Spinal cord (tissue), 10 donors: Measurements from ENCODE around the gene SGF29. TPM values are rescaled to one million over a fixed set of nuclear protein-coding genes. Genes with fewer than 3 reads are reported as not detected.
"Not testable (repeated sequence)": the region's sequence is repeated elsewhere in the genome, so short reads cannot be mapped to it uniquely, and the experiment has no call there.

ENCODE experiments used
- DNase-seq, 6 donors: peaks; one replicate each; pipeline versions ENCODE4 v3.0.0 to v3.0.0-alpha.2; 2013 to 2015; ENCODE audit warnings: low spot score in 6 of 6, low read depth in 4 of 6
- H3K27ac ChIP-seq: one replicate; pipeline ENCODE4 v1.5.1; 2013; ENCODE audit warnings: low read depth, low read length, control low read depth
- H3K27me3 ChIP-seq: one replicate; pipeline ENCODE4 v1.6.1; 2013; ENCODE audit warnings: low read length; ENCODE audit not compliant: control insufficient read depth, insufficient read depth
- H3K36me3 ChIP-seq: one replicate; pipeline ENCODE4 v1.6.1; 2013; ENCODE audit warnings: low read length; ENCODE audit not compliant: control insufficient read depth, insufficient read depth
- H3K4me1 ChIP-seq: one replicate; pipeline ENCODE4 v1.6.1; 2013; ENCODE audit warnings: low read length; ENCODE audit not compliant: control insufficient read depth, insufficient read depth
- H3K4me3 ChIP-seq: one replicate; pipeline ENCODE4 v1.5.1; 2013; ENCODE audit warnings: low read depth, low read length, control low read depth
- H3K9me3 ChIP-seq: one replicate; pipeline ENCODE4 v1.6.1; 2013; ENCODE audit warnings: low read length; ENCODE audit not compliant: control insufficient read depth, insufficient read depth
- WGBS: methylation state at CpG from one replicate; pipeline ENCODE4 v1.1.5; 2013; ENCODE audit warnings: missing lambda C conversion rate; ENCODE audit not compliant: insufficient coverage; 5-methylcytosine and 5-hydroxymethylcytosine counted together
- polyA plus RNA-seq, 2 donors: library from polyadenylated mRNA; unstranded; fragments of 120-200 nt; gene quantifications; one replicate each; pipeline ENCODE4 v1.2.1, GENCODE V29; 2013; ENCODE audit not compliant: insufficient read length in 2 of 2
- total RNA-seq, 2 donors: library from RNA; depleted of rRNA in 1 of 2; stranded (reverse); fragments of 120-200 nt in 1 of 2; fragments of >200 nt in 1 of 2; gene quantifications; one replicate each; pipeline versions ENCODE4 v1.2.3 to v1.2.4, GENCODE V29; 2013 to 2014
- donor health status: healthy.

Gene SGF29
- total and polyA plus RNA-seq, 4 donors = 8.6 to 29.6 (median 25.5) TPM

GRCh38 chr16:28521436-28521835 lies 32.3 kb upstream of the SGF29 start:
- no peak overlapping the region for H3K27ac ChIP-seq
- no peaks in the 10 kb centered on the region for H3K9me3 ChIP-seq
- H3K4me1 ChIP-seq = no peaks in the 10 kb centered on the region
- no peak overlapping the region for H3K4me3 ChIP-seq
- no peaks in the 10 kb centered on the region for H3K36me3 ChIP-seq
- no peaks in the 10 kb centered on the region for H3K27me3 ChIP-seq
- DNase-seq = no peak
- WGBS = 80% methylated on average over 6 of the region's 6 CpGs

- Histone ChIP-seq H3K9me3 (no peaks in the 10 kb centered on the region), H3K4me3 (no peak overlapping the region), H3K36me3 (no peaks in the 10 kb centered on the region), H3K4me1 (no peaks in the 10 kb centered on the region), H3K27me3 (no peaks in the 10 kb centered on the region), H3K27ac (no peak overlapping the region)
- no peak for DNase-seq
- WGBS = 83% methylated on average over 11 of the region's 11 CpGs
Observed at GRCh38 chr16:28522792-28523191, 30.9 kb upstream of the SGF29 start.

GRCh38 chr16:28524681-28525171 lies 29.0 kb upstream of the SGF29 start:
- DNase-seq = no peak
- H3K4me1 ChIP-seq = no peaks in the 10 kb centered on the region
- 68% methylated on average over 5 of the region's 6 CpGs for WGBS

GRCh38 chr16:28526201-28527099 lies 27.3 kb upstream of the SGF29 start:
- no peaks in the 10 kb centered on the region for H3K9me3 ChIP-seq
- no peak overlapping the region for H3K27ac ChIP-seq
- 80% methylated on average over 3 of the region's 11 CpGs for WGBS

More at GRCh38 chr16:28524681-28525171, 29.0 kb upstream of the SGF29 start:
- Histone ChIP-seq H3K36me3 (no peaks in the 10 kb centered on the region), H3K27ac (no peak overlapping the region), H3K27me3 (no peaks in the 10 kb centered on the region), H3K4me3 (no peak overlapping the region), H3K9me3 (no peaks in the 10 kb centered on the region)

GRCh38 chr16:28527100-28527785 lies 26.5 kb upstream of the SGF29 start:
- H3K9me3 ChIP-seq, H3K36me3 ChIP-seq, DNase-seq, H3K4me1 ChIP-seq, H3K27me3 ChIP-seq, H3K4me3 ChIP-seq, H3K27ac ChIP-seq: not testable (repeated sequence)
- 87% methylated on average over 3 of the region's 7 CpGs for WGBS

More at GRCh38 chr16:28526201-28527099, 27.3 kb upstream of the SGF29 start:
- no peak overlapping the region for H3K4me3 ChIP-seq
- H3K4me1 ChIP-seq = no peaks in the 10 kb centered on the region
- DNase-seq = no peak
- no peaks in the 10 kb centered on the region for H3K36me3 ChIP-seq
- H3K27me3 ChIP-seq = no peaks in the 10 kb centered on the region

GRCh38 chr16:28527985-28528384 lies 25.7 kb upstream of the SGF29 start:
- DNase-seq = no peak
- Histone ChIP-seq H3K4me1 (no peaks in the 10 kb centered on the region), H3K4me3 (no peak overlapping the region), H3K9me3 (no peaks in the 10 kb centered on the region), H3K36me3 (no peaks in the 10 kb centered on the region), H3K27ac (no peak overlapping the region), H3K27me3 (no peaks in the 10 kb centered on the region)
- WGBS = no CpG with 5 or more reads among the region's 5 CpGs

GRCh38 chr16:28528463-28528867 lies 25.3 kb upstream of the SGF29 start:
- H3K4me3 ChIP-seq = no peak overlapping the region
- H3K27ac ChIP-seq = no peak overlapping the region
- 86% methylated on average over 3 of the region's 5 CpGs for WGBS
- no peaks in the 10 kb centered on the region for H3K27me3 ChIP-seq
- H3K9me3 ChIP-seq = no peaks in the 10 kb centered on the region
- no peak for DNase-seq
- H3K36me3 ChIP-seq = no peaks in the 10 kb centered on the region
- H3K4me1 ChIP-seq = no peaks in the 10 kb centered on the region

GRCh38 chr16:28529124-28529523 lies 24.6 kb upstream of the SGF29 start:
- H3K36me3 ChIP-seq = no peaks in the 10 kb centered on the region
- no peak overlapping the region for H3K4me3 ChIP-seq
- H3K4me1 ChIP-seq = no peaks in the 10 kb centered on the region
- DNase-seq = no peak
- no peaks in the 10 kb centered on the region for H3K27me3 ChIP-seq
- H3K9me3 ChIP-seq = no peaks in the 10 kb centered on the region
- no peak overlapping the region for H3K27ac ChIP-seq

- DNase-seq = no peak
- Histone ChIP-seq H3K4me1 (no peaks in the 10 kb centered on the region), H3K27ac (no peak overlapping the region), H3K36me3 (no peaks in the 10 kb centered on the region), H3K9me3 (no peaks in the 10 kb centered on the region), H3K4me3 (no peak overlapping the region), H3K27me3 (no peaks in the 10 kb centered on the region)
- WGBS = 62% methylated on average over 7 of the region's 9 CpGs
Observed at GRCh38 chr16:28531777-28532744, 21.7 kb upstream of the SGF29 start.
